Trophoblast cell (in vitro differentiated cells and primary cell): Measurements from ENCODE around the gene PRKCB.
A peak's percentile ranks its signal among the peaks of the same experiment; 100 is the strongest.

Experiments used
- DNase-seq, 2 donors: peaks; one replicate each; pipeline ENCODE4 v3.0.0-alpha.2; 2016
- H2AFZ ChIP-seq: 2 replicates; pipeline ENCODE4 v1.6.1; 2013; ENCODE audit warnings: low read length, moderate library complexity, mild to moderate bottlenecking; ENCODE audit not compliant: insufficient read depth, poor library complexity
- H2AK5ac ChIP-seq: 2 replicates; pipeline ENCODE4 v1.6.1; 2013; ENCODE audit warnings: mild to moderate bottlenecking, low read length
- H2BK120ac ChIP-seq: 2 replicates; pipeline ENCODE4 v1.6.1; 2013; ENCODE audit warnings: low read length, mild to moderate bottlenecking, moderate library complexity; ENCODE audit not compliant: insufficient read depth, poor library complexity
- H2BK12ac ChIP-seq: 2 replicates; pipeline ENCODE4 v1.6.1; 2013; ENCODE audit warnings: mild to moderate bottlenecking, low read length, moderate library complexity
- H2BK5ac ChIP-seq: 2 replicates; pipeline ENCODE4 v1.6.1; 2013; ENCODE audit warnings: low read length, low read depth, moderate library complexity, mild to moderate bottlenecking; ENCODE audit not compliant: poor library complexity
- H3K14ac ChIP-seq: 2 replicates; pipeline ENCODE4 v1.6.1; 2013; ENCODE audit warnings: mild to moderate bottlenecking, low read length
- H3K18ac ChIP-seq: 2 replicates; pipeline ENCODE4 v1.6.1; 2013; ENCODE audit warnings: mild to moderate bottlenecking, low read length
- H3K23ac ChIP-seq: 2 replicates; pipeline ENCODE4 v1.6.1; 2013; ENCODE audit warnings: low read length
- H3K27ac ChIP-seq: 2 replicates; pipeline ENCODE4 v1.5.1; 2013; ENCODE audit warnings: low read depth, mild to moderate bottlenecking, inconsistent platforms, low read length, moderate library complexity
- H3K27me3 ChIP-seq: 2 replicates; pipeline ENCODE4 v1.6.1; 2013; ENCODE audit warnings: inconsistent platforms, mild to moderate bottlenecking, low read length, moderate library complexity; ENCODE audit not compliant: insufficient read depth
- H3K36me3 ChIP-seq, 2 experiments: 1 replicate in 1 of 2; 2 replicates in 1 of 2; pipeline ENCODE4 v1.6.1; 2013; ENCODE audit warnings: low read length in 2 of 2, mild to moderate bottlenecking in 2 of 2, moderate library complexity in 1 of 2; ENCODE audit not compliant: insufficient read depth in 2 of 2, control insufficient read depth in 1 of 2
- H3K4ac ChIP-seq: 2 replicates; pipeline ENCODE4 v1.6.1; 2013; ENCODE audit warnings: low read depth, mild to moderate bottlenecking, low read length, moderate library complexity
- H3K4me1 ChIP-seq, 2 experiments: 1 replicate in 1 of 2; 2 replicates in 1 of 2; pipeline ENCODE4 v1.6.1; 2013; ENCODE audit warnings: low read length in 2 of 2, mild to moderate bottlenecking in 2 of 2, moderate library complexity in 1 of 2; ENCODE audit not compliant: insufficient read depth in 2 of 2, control insufficient read depth in 1 of 2
- H3K4me2 ChIP-seq: 2 replicates; pipeline ENCODE4 v1.6.1; 2013; ENCODE audit warnings: inconsistent platforms, mild to moderate bottlenecking, low read length, moderate library complexity
- H3K4me3 ChIP-seq: 2 replicates; pipeline ENCODE4 v1.5.1; 2013; ENCODE audit warnings: mild to moderate bottlenecking, low read depth, low read length, inconsistent platforms
- H3K79me1 ChIP-seq: one replicate; pipeline ENCODE4 v1.6.1; 2013; ENCODE audit warnings: low read length
- H3K79me2 ChIP-seq: 2 replicates; pipeline ENCODE4 v1.6.1; 2013; ENCODE audit warnings: low read length, mild to moderate bottlenecking; ENCODE audit not compliant: control insufficient read depth, insufficient read depth, poor library complexity
- H3K9ac ChIP-seq: 2 replicates; pipeline ENCODE4 v1.6.1; 2013; ENCODE audit warnings: mild to moderate bottlenecking, low read length
- H3K9me3 ChIP-seq: 2 replicates; pipeline ENCODE4 v1.6.1; 2013; ENCODE audit warnings: low read depth, mild to moderate bottlenecking, control low read depth, inconsistent platforms, low read length; ENCODE audit not compliant: insufficient read depth
- H4K12ac ChIP-seq: 2 replicates; pipeline ENCODE4 v1.6.1; 2013; ENCODE audit warnings: low read depth, mild to moderate bottlenecking, low read length, moderate library complexity
- H4K8ac ChIP-seq: 2 replicates; pipeline ENCODE4 v1.6.1; 2013; ENCODE audit warnings: low read depth, mild to moderate bottlenecking, low read length, moderate library complexity
- H4K91ac ChIP-seq: one replicate; pipeline ENCODE4 v1.6.1; 2013; ENCODE audit warnings: low read depth, mild to moderate bottlenecking, low read length, moderate library complexity
- WGBS: extraction: QIAGEN DNeasy Blood & Tissue Kit; methylation state at CpG from one replicate; pipeline ENCODE4 v1.1.7; 2013; ENCODE audit warnings: missing lambda C conversion rate; ENCODE audit not compliant: insufficient read length, insufficient coverage; ENCODE audit errors: extremely low coverage; 5-methylcytosine and 5-hydroxymethylcytosine counted together

Gene PRKCB

DNA sequence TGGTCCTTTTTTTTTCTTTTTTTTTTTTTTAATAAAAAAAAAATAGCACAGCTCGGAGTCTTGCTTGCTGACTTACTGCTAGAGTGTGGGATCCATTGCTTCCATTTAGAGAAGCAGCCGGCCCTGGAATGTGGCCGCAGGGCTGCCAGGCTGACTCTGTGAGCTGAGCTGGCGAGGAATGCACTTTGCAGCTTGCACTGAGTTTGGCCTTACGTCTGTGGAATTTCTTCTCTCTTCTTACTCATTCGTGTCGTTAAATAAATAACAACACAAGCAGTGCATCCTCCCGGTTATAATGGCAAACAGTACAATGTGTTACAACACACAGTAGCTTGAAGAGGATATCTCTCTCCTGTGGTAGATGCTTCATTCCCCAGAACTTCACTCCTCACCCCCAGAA, 69.2 kb downstream of the PRKCB start:
- no peaks in the 10 kb centered on the region for H3K27me3 ChIP-seq
- H2BK120ac ChIP-seq = no peak overlapping the region
- H3K27ac ChIP-seq = peak overlapping the region; percentile 78
- no peak overlapping the region for H4K8ac ChIP-seq
- peak overlapping the region; percentile 47 for H3K4me2 ChIP-seq
- no peak overlapping the region for H2BK5ac ChIP-seq
- H2BK12ac ChIP-seq = no peak overlapping the region
- H4K12ac ChIP-seq = no peak overlapping the region
- no peak overlapping the region for H2AFZ ChIP-seq
- no peak overlapping the region for H3K4me3 ChIP-seq
- H4K91ac ChIP-seq = no peak overlapping the region
- no peak overlapping the region for H3K4ac ChIP-seq
- DNase-seq = peak; percentile 95 to 97
- H3K4me1 ChIP-seq = peaks cover 7 to 19% of the 10 kb centered on the region in 2 experiments
- no peaks in the 10 kb centered on the region for H3K79me2 ChIP-seq
- no peaks in the 10 kb centered on the region for H3K9me3 ChIP-seq
- peaks cover 6% of the 10 kb centered on the region for H3K79me1 ChIP-seq
- no peak overlapping the region for H3K23ac ChIP-seq
- no CpG with 5 or more reads among the region's 8 CpGs for WGBS
- no peak overlapping the region for H3K18ac ChIP-seq
- no peak overlapping the region for H3K9ac ChIP-seq
- no peak overlapping the region for H3K14ac ChIP-seq
- no peaks in the 10 kb centered on the region for H3K36me3 ChIP-seq
- no peak overlapping the region for H2AK5ac ChIP-seq

DNA sequence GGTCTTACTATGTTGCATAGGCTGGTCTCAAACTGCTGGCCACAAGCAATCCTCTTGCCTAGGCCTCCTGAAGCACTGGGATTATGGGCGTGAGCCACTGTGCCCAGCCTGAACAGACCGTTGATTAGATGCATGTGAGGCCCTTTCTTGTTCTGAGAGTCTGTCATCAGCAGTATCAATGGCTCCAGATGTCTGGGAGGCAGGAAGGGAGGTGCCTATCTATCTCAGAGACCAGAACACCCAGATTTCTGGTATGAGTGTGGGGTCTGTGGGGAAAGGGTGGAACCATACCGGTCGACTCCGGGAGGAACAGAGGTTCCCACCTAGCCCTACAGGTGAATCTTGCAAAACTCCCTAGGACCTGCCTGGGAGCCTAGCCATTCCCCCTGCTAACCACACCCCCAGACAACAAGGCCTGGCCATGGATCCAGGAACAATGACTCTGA, 71.7 kb downstream of the PRKCB start:
- H3K9me3 ChIP-seq = no peaks in the 10 kb centered on the region
- H3K79me1 ChIP-seq = peaks cover 4% of the 10 kb centered on the region
- H3K4me2 ChIP-seq = no peak overlapping the region
- no peak overlapping the region for H3K27ac ChIP-seq
- no peak overlapping the region for H3K4ac ChIP-seq
- DNase-seq = no peak
- H3K9ac ChIP-seq = no peak overlapping the region
- WGBS = no CpG with 5 or more reads among the region's 5 CpGs
- H3K18ac ChIP-seq = no peak overlapping the region
- H4K12ac ChIP-seq = no peak overlapping the region
- no peak overlapping the region for H2BK120ac ChIP-seq
- no peak overlapping the region for H3K4me3 ChIP-seq
- H2AK5ac ChIP-seq = no peak overlapping the region
- peaks cover 3 to 14% of the 10 kb centered on the region in 2 experiments for H3K4me1 ChIP-seq
- H3K79me2 ChIP-seq = no peaks in the 10 kb centered on the region
- H3K36me3 ChIP-seq = no peaks in the 10 kb centered on the region
- H2BK5ac ChIP-seq = no peak overlapping the region
- no peaks in the 10 kb centered on the region for H3K27me3 ChIP-seq
- no peak overlapping the region for H4K8ac ChIP-seq
- H3K23ac ChIP-seq = no peak overlapping the region
- H4K91ac ChIP-seq = no peak overlapping the region
- no peak overlapping the region for H2BK12ac ChIP-seq
- H3K14ac ChIP-seq = no peak overlapping the region
- no peak overlapping the region for H2AFZ ChIP-seq

DNA sequence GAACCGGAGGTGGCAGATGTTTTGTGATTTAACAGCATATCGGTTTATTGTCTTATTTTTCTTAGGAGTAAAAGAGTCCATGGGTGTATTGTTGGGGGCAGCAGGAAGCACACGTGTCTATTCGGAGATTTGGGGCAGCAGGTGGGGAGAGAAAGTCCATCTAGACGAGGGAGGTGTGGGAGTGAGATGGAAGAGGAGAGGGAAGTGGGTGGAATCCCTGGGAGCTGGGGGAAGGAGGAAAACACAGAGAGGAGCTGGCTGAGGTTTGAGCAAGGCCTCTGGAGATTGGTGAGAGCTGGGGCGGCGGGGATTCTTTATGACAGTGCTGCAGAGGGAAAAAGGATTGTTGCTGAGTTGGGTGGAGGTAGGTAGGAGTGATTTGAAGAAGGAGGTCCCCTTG, 72.1 kb downstream of the PRKCB start:
- H3K14ac ChIP-seq = no peak overlapping the region
- peak overlapping the region; percentile 26 for H2BK12ac ChIP-seq
- peak overlapping the region; percentile 34 for H4K91ac ChIP-seq
- peaks cover 3 to 12% of the 10 kb centered on the region in 2 experiments for H3K4me1 ChIP-seq
- no peak overlapping the region for H3K4me2 ChIP-seq
- no peaks in the 10 kb centered on the region for H3K79me2 ChIP-seq
- no peak overlapping the region for H3K9ac ChIP-seq
- no peak overlapping the region for H2BK120ac ChIP-seq
- no peak overlapping the region for H3K23ac ChIP-seq
- no peak overlapping the region for H4K12ac ChIP-seq
- H3K36me3 ChIP-seq = no peaks in the 10 kb centered on the region
- H3K4ac ChIP-seq = no peak overlapping the region
- H2AK5ac ChIP-seq = no peak overlapping the region
- H3K4me3 ChIP-seq = no peak overlapping the region
- no peak overlapping the region for H4K8ac ChIP-seq
- no peak overlapping the region for H2AFZ ChIP-seq
- peaks cover 4% of the 10 kb centered on the region for H3K79me1 ChIP-seq
- H3K9me3 ChIP-seq = no peaks in the 10 kb centered on the region
- H3K27me3 ChIP-seq = no peaks in the 10 kb centered on the region
- no peak overlapping the region for H3K27ac ChIP-seq
- H2BK5ac ChIP-seq = no peak overlapping the region
- no peak for DNase-seq
- no peak overlapping the region for H3K18ac ChIP-seq
- no CpG with 5 or more reads among the region's 7 CpGs for WGBS

DNA sequence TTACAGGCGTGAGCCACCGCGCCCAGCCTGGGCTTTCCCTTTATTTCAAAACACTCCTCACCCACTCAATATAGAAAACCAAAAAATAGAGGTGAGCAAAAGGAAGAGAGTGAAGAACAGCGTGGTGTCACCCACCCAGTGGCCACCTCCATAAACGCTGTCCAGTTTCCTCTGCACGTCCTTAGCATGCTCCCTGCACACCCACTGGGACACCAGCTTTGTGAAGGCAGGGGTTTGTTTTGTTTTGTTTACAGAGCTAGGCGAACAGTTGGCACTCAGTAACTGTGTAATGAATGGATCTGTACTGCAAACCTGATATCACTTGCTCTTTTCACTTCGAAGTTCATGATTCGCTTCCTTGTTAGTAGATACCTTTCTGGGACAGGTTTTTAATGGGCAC, 73.0 kb downstream of the PRKCB start:
- no peak overlapping the region for H3K4me2 ChIP-seq
- H3K9me3 ChIP-seq = no peaks in the 10 kb centered on the region
- H3K14ac ChIP-seq = no peak overlapping the region
- no peak overlapping the region for H3K27ac ChIP-seq
- WGBS = no CpG with 5 or more reads among the region's 9 CpGs
- no peaks in the 10 kb centered on the region for H3K79me2 ChIP-seq
- no peak overlapping the region for H2BK12ac ChIP-seq
- no peak overlapping the region for H4K12ac ChIP-seq
- DNase-seq = no peak
- H3K79me1 ChIP-seq = peaks cover 4% of the 10 kb centered on the region
- H4K91ac ChIP-seq = no peak overlapping the region
- H3K4ac ChIP-seq = no peak overlapping the region
- H3K36me3 ChIP-seq = no peaks in the 10 kb centered on the region
- no peak overlapping the region for H2BK120ac ChIP-seq
- H2BK5ac ChIP-seq = no peak overlapping the region
- H3K27me3 ChIP-seq = no peaks in the 10 kb centered on the region
- no peak overlapping the region for H3K9ac ChIP-seq
- no peak overlapping the region for H2AK5ac ChIP-seq
- H3K4me3 ChIP-seq = no peak overlapping the region
- H3K4me1 ChIP-seq = peaks cover 2 to 6% of the 10 kb centered on the region in 2 experiments
- no peak overlapping the region for H3K23ac ChIP-seq
- no peak overlapping the region for H4K8ac ChIP-seq
- H3K18ac ChIP-seq = no peak overlapping the region
- H2AFZ ChIP-seq = no peak overlapping the region
